NCI-H1092 treated with DMSO at 0.1 percent for 48 hours (cell line): ENCODE results near the gene ADAMTSL1.
A peak's percentile ranks its signal among the peaks of the same experiment; 100 is the strongest.

Experiments
- DNase-seq: peaks from one replicate; lab custom pipeline; 2025; lab: John Stamatoyannopoulos, UW

Gene ADAMTSL1

GRCh38 chr9:18698992-18699391 is 225.0 kb downstream of the ADAMTSL1 start:
- DNase-seq = no peak

DNA sequence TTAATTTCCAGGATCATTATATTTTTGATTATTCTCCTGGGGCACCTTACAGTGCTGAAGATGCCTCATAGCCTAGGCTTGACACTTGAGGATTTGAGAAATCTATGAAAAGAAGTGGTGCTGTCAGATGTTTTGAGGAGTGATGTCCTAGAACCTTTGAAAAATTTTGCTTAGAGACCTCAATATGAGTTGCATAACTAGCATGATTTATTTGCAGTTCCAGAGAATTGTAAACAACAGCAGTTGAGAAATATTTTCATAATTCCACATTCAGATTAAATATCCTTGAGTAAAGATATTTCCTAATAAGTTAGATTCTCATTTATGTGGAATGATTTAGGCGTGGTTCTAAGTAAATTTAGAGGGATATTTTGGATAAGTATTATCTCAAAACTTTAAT is 225.8 kb downstream of the ADAMTSL1 start:
- no peak for DNase-seq

DNA sequence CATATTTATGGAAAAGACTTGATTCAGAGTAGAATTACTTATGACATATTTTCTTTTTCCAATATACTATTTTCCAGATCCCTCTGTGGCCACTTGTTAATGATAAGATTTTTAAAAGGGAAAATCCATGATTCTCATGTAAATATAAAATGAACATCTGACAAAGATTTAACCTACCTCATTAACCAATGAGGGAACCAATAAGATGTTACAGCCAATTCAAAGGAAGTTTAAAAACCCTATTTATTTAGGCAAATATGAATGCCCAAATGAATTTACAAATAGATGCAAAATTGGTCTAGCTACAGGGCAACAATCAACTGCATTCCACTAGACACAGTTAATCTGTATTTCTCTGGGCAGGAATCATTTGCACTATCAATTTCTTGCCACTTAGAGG is 226.8 kb downstream of the ADAMTSL1 start:
- no peak for DNase-seq

- DNase-seq = peak; percentile 7
Observed at GRCh38 chr9:18703151-18703900, 229.4 kb downstream of the ADAMTSL1 start.

GRCh38 chr9:18703901-18704379 is 230.0 kb downstream of the ADAMTSL1 start:
- DNase-seq = no peak

DNA sequence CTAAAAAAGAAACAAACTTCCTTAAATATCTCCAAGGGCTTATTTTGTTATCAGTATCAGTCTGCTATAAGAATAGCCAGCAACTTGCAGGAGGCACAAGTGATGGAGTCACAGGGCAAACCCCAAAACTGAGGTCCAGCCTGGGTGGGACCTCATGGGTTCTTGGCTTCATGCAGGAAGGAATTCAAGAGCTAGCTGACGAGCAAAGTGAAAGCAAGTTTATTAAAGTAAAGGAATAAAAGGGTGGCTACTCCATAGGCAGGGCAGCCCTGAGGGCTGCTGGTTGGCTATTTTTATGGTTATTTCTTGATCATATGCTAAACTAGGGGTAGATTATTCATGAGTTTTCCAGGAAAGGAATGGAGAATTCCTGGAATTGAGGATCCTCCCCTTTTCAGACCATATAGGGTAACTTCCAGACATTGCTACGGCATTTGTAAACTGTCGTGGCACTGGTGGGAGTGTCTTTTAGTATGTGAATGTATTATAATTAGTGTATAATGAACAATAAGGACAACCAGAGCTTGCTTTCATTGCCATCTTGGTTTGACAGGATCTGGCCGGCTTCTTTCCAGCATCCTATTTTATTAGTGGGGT is 231.9 kb downstream of the ADAMTSL1 start:
- no peak for DNase-seq

- DNase-seq = no peak
Observed at GRCh38 chr9:18706648-18707047, 232.7 kb downstream of the ADAMTSL1 start.

GRCh38 chr9:18707061-18707461 is 233.1 kb downstream of the ADAMTSL1 start:
- no peak for DNase-seq

DNA sequence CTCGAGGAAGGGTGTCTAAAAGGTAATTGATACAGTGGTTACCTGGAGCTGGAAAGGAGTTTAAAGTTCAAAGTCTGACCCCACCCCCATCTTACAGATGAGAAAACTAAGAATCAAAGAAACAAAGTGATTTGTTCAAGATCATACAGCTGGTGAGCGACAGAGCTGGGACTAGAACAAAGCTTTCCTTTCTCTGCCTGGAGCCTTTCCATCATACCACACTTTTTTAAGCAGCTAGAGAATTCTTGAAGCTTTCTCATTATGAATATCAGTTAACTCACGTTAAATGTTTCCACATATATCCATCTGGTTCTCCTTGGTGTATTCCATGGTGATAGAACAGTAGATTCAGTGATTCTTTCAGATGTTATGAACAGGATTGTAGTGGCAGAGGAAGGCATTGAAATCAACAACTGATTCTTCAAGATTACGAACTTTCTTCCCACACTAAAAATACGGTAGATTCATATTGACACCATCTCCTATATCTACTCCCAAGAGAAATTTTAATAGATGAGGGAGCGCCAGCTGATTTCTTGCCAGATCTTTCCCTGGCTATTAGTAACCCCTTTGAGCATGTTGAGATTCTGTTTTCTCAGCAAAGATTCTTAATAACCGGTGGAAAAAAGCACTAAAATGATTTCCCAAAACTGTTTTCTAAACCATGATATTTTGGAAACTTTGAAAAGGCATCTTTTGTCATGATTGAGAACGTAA is 233.7 kb downstream of the ADAMTSL1 start:
- DNase-seq = no peak

GRCh38 chr9:18708429-18708828 is 234.5 kb downstream of the ADAMTSL1 start:
- DNase-seq = no peak

DNA sequence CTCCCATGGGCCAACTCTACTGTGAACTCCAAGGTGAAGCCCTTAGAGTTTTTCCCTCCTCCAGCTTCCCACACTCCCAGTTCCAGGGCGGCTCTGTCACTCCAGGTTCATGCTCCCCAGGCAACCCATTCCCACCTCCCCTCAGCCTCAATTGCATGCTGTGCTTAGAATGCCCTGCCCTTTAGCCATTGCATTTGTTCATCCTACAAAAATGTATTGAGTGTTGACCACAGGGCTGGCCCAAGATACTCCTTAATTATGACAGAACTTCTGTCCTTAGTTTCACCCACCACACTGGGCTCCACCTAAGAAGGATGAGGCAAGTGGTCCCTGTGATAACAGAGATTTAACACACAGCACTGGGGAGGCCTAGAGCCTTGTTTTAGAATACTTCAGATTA is 236.1 kb downstream of the ADAMTSL1 start:
- DNase-seq = no peak

- no peak for DNase-seq
Observed at GRCh38 chr9:18717759-18718158, 243.8 kb downstream of the ADAMTSL1 start.

- DNase-seq = no peak
Observed at GRCh38 chr9:18718393-18718792, 244.4 kb downstream of the ADAMTSL1 start.

DNA sequence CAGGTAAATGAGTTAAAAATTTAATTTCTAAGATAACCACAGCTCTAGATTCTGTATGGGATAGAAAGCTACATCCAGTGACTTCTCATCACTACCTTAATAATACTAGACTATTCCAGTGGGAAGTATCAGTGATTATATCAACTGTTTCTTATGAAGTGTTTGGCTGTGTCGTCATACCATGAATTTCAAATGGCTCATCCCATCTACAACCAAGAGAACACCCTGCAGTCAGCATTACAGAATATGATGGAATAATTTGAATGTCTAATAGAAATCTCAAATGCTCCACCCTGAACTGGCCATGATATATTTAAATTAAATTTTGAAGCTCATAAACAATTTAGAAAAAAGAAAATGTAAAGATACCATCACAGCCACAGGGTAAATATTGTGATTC is 245.0 kb downstream of the ADAMTSL1 start:
- DNase-seq = no peak

GRCh38 chr9:18720691-18721090 is 246.7 kb downstream of the ADAMTSL1 start:
- DNase-seq = no peak

- peak; percentile 5 for DNase-seq
Observed at GRCh38 chr9:18721267-18721994, 247.5 kb downstream of the ADAMTSL1 start.

DNA sequence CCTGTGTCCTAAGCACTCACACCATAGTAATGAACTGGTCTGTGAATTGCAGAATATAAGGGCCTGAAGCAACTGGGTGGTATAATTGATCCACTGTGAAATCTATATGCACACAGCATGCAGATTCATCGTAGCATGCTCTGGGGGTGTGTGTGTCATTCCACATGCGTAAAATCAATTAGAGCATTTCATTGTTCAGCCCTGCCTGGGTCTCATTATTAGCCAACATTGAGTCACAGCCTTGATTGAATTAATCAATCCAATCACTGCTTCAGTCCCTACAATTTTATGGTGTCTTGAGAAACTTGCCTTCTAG is 248.0 kb downstream of the ADAMTSL1 start:
- DNase-seq = no peak

DNA sequence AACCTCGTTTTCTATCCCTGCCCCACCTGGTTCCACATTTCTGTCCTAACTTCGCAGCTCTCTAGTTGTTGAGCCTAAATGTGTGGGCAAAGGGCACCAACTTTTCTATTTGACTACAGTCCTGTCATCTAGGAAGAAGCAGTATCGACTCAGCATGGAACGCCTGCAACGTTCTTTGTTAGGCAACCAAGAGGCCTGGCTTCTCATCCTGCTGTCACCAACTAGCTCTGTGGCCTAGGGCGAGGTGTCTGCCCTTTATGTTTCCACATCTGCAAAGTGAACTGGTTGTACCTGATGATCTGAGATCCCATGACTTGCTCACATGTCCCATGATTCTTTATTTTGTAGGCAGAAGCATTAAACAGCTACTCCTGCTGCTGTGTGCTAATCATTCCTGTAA is 248.9 kb downstream of the ADAMTSL1 start:
- DNase-seq = no peak

DNA sequence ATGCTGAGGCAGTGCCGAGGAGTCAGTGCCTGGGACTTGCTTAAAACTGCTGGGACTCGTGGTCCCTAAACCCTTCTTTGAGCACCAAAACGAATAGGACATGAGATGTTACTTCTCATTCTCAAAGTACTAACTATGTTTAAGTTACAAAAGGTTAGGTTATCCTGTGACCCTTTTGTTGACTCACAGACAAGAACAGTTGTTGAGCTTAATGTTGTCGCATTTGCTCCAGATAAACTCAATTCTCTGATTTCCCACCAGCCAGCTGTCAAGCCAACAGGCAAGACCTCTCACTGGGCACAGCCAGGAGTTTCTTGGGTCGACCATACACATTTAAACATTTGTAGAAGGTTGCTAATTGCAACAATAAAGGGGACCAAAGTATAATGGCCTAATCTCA is 249.4 kb downstream of the ADAMTSL1 start:
- no peak for DNase-seq

- DNase-seq = no peak
Observed at GRCh38 chr9:18726546-18726945, 252.6 kb downstream of the ADAMTSL1 start.

DNA sequence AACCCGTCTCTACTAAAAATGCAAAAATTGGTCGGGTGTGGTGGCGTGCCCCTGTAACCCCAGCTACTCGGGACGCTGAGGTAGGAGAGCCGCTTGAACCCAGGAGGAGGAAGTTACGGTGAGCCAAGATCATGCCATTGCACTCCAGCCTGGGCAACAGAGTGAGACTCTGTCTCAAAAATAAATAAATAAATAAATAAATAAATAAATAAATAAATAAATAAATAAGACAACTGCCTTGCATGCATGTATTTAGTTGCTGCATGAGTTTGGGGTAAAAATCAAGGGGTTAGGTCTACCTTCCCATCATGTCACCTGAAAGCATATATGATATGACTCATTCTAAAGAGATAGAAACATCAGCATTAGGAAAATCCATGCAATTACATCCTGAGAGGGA is 254.0 kb downstream of the ADAMTSL1 start:
- no peak for DNase-seq

DNA sequence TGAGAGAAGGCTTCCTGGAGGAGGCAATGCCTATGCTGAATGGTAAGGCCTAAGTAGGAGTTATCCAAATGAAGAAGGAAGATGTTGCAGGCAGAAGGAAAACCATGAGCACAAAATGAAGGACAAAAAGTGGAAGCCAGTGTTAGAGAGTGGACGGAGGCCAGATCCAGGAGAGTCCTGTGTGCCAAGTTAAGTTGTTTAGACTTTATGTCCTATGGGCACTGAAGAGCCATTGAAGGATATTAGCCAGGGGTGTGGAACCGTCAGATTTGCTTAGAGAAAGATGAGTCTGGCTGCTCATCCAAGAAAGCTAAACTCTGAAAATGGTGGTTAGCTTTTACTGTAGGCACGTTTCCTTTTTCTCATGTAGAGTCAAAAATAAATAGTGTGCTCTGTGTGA is 254.7 kb downstream of the ADAMTSL1 start:
- DNase-seq = no peak

DNA sequence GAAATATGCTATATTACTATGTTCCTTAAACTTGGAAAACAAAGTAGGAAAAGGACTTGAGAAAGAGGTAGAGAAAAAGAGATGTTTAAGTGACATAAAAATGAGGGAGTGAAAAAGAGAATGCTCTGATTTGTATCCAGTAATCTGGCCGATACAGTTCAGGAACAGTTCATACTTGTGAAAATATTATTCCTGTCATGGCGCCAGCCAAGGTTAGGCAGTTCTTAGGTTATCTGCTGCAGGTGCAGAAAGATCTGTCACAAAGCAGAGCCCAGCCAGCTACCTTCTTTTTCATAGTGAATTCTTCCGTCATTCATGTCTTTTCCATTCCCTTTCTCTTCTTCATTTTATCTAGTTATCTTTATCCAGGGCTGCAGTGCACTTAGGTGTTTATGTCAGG is 256.3 kb downstream of the ADAMTSL1 start:
- DNase-seq = no peak
